HG02870 (cell line): ENCODE results near the gene PRDM12.

ENCODE experiments used
- ATAC-seq: cut with Tn5 transposase; IDR thresholded peaks from one replicate; pipeline ENCODE4 v1.9.1; 2021; ENCODE audit warnings: mild to moderate bottlenecking, moderate library complexity; ENCODE audit not compliant: unreplicated experiment

Gene PRDM12

DNA sequence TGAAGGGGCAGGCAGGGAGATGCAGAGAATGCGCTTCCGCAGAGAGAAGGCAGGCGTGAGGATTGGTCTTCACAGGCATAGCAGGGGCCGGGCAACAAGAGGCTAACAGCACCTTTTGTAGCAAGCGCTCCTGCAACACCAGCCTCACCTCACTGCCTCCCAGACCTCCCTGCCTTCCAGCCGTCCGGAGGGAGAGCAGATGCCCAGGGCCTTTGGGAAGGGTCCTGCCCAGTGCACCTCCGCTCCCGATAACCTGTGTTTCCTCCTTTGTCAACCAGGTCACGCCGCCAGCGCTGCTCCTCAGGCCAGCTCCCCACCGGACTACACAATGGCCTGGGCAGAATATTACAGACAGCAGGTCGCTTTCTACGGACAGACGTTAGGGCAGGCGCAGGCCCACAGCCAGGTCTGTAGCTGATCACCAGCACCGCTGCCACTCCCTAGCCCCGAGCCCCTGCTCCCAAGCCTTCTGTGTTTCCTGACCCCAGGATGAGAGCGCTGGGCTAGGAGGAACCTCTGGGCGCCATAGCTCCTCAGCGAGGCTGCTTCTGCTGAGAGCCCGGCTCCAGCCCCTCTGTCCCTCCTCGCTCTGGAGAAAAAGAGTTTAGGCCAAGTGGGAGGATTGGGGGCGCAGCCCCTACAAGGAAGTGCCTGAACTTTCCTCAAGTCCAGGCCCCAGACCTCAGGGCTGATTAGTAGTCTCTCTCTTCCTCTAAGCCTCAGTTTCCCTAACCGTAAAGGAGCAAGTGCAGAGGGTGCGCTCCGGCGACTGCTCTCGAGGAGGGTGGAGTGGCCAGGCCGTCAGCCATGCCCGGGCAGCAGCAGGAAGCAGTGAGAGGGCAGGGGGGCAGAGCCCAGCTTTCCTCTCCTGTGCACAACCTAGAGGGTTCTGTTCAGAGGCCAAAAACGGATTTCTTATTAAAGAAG lies 28.4 kb upstream of the PRDM12 start:
- no peak for ATAC-seq

DNA sequence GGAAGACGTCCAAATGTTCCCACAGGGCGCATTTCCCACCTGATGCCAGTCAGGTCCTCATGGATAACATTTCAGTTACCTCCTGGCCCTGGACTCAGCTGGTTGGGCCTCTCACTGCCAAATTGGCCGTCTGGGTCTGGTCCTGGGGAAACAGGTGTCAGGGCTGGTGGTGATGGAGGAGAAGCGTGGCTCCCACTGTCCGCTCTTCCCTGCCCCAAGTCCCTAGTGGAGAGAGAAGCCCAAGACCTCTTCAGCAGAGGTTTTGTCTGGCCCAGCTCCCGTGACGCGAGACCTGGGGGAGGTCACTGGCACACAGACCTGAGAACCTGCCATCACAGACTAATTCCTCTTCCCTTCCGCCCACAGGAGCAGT lies 27.8 kb upstream of the PRDM12 start:
- no peak for ATAC-seq

DNA sequence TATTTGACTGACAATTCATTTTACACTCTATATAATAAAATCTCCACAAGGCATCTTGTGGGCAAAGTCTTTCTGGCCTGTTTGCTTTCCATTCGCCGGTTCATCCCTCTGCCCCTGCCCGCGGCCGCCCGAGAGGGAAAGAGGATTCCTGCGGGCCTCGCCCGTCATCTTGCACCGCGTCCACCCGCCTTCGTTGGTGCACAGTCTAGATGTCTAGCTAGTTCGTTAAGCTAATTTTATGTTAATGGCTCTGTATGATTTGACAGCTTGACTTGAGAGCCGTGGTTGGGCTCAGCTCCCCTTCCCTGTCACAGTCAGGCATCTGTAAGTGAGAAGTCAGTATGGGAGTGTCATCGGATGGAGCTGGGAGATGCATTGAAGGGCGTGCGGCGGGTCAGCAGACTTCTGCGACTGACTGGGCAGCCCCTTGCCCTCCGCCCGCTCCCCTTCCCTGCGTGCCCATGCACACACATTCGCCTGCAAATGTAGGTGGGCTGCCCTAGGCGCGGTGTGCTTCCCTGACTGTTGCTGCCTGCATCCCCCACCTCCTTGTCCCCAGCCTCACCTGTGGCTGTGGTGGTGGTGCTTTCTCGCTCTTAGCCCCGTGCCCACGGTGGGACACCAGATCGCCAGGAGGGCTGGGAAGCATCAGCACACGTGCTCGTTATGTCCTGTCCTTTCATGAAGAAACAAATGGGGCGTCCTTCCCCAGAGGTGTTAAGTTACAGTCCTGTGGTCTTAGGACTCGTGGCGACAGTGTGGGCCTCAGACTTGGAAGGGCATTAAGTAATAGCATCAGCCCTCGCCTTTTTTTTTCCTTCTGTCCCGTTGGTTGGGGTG lies 25.9 kb upstream of the PRDM12 start:
- ATAC-seq = no peak

DNA sequence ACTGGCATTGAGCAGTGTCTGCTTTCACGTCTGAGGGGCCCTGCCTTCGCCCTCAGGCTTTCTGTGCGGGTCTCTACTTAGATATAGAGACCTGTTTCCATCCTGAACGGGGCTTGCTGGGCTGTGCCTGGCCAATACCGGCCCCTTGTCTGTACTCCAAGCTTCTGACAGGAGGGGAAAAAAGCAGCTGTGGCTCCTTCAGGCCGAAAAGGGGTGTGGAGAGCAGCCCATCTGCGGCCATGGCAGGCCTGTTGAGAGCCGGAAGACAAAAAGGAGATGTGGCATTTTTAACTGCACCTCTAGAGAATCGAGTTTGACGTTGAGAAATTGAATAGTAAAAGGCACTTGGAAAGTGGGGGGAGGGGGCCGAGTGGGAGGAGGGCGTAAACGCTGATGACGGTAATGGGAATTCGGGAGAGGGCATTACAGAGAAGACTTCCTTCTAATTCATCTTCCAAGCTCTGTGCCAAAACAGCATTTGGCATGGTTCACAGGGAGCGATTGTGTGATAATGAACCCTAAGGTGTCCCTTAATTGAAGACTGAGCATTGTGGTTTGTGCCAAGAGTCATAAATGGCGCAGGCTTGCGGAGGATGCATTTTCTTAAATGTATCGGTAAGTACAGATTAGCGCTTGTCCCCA lies 25.1 kb upstream of the PRDM12 start:
- ATAC-seq = no peak

DNA sequence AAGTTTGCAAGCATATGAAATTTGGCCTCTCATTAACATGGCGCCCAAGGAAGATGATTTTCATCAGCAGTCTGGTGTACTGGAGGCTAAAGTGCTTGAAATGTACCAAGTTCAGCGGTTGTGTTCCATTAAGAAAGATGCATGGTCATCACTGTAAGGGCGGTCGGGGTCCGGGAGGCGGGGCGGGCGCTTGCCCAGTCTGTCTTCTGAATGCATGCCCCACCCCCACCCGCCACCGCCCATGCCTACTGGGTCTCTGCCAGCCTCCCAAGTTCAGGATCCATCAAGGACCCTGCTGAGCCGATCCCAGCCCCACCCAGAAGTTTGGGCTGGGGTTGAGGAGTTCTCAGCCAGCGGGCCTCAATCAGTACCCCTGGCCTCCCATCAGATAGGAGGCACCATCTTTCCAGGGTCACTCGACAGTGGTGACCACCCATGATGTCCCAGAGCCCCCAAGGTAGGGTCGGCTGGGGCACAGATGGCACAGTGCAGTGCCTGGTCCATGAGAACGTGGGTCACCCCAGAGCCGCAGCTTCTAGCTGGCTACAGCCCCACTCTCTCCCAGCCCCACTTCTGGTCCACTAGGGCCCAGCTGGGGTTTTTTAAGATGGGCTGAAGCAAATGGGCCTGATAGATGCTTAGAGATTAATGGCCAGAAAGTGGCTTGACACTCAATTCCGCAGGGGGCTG lies 24.4 kb upstream of the PRDM12 start:
- ATAC-seq = no peak

DNA sequence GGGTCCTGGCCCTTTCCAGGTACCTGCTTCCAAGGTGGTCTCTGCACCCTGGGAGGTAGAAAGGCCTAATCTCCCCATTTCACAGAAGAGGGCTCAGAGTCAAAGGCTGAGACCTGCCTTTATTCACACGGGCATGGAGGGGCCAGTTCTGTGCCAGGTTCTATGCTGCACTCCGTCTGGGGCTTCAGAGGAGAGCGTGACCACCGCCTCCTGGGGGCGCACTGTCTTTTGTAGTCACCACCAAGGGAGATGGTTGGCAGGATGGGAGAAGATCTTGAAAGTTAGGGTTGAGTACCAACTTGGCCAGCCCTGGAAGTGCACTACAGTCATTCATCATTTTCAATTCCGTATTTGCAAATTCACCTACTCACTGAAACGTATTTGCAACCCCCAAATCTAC lies 23.7 kb upstream of the PRDM12 start:
- ATAC-seq = no peak

DNA sequence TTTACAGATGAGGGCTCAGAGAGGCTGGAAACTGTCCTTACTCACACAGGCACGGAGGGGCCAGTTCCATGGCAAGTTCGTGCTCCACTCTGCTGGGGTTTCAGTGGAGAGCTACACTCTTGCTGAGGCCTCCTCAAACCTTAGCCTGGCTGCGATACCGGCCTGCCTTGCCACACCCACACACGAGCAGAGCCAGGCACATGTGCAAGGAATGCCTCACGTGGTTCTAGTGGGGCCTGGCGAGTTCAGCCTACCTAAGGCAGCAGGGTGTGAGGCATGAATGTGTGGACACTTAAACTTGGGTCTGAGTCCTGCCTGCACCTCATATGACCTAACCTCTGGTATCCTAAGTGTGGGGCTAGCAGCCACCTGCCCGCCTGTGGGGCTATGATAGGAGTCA lies 21.5 kb upstream of the PRDM12 start:
- ATAC-seq = no peak

DNA sequence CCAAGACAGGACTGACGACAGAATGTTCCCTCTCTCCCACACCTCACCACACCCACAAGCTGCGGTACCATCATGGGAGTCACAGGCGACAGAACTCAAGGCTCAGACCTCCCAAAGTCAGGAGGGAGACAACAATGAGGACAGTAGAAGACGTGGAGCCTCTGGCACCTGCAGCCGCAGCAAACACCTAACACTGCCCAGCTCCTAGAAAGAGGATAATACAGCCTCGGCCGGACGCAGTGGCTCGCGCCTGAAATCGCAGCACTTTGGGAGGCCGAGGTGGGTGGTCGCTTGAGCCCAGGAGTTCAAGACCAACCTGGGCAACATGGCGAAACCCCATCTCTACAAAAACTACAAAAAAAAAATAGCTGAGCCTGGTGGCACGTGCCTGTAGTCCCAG lies 13.2 kb upstream of the PRDM12 start:
- ATAC-seq = no peak

DNA sequence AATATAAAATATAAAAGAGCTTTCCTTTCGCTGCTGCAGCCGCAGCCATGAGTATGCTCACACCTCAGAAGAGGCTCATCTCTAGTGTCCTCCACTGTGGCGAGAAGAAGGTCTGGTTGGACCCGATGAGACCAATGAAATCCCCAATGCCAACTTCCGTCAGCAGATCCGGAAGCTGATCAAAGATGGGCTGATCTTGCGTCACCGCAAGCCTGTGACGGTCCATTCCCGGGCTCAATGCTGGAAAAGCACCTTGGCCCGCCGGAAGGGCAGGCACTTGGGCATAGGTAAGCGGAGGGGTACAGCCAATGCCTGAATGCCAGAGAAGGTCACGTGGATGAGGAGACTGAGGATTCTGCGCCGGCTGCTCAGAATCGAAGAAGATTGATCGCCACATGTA lies 12.6 kb upstream of the PRDM12 start:
- no peak for ATAC-seq

DNA sequence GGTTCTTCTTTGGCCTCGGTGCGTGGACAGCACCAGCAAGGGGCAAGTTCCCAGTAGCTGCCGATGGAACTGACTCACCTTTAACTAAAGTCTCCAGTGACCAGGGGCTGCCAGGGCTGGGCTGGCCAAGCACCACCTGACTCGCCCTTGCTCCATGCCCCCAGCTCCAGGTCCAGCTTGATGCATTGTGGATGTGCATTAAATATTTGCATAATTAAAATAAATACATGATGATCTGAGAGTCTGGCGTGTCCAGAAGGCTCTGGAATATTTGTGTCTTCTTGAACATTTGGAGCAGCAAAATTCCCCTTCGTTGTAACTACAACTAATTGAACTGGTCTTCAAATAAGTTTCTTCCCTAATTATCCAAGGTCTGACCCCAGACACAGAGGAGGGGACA lies 9.5 kb upstream of the PRDM12 start:
- no peak for ATAC-seq

DNA sequence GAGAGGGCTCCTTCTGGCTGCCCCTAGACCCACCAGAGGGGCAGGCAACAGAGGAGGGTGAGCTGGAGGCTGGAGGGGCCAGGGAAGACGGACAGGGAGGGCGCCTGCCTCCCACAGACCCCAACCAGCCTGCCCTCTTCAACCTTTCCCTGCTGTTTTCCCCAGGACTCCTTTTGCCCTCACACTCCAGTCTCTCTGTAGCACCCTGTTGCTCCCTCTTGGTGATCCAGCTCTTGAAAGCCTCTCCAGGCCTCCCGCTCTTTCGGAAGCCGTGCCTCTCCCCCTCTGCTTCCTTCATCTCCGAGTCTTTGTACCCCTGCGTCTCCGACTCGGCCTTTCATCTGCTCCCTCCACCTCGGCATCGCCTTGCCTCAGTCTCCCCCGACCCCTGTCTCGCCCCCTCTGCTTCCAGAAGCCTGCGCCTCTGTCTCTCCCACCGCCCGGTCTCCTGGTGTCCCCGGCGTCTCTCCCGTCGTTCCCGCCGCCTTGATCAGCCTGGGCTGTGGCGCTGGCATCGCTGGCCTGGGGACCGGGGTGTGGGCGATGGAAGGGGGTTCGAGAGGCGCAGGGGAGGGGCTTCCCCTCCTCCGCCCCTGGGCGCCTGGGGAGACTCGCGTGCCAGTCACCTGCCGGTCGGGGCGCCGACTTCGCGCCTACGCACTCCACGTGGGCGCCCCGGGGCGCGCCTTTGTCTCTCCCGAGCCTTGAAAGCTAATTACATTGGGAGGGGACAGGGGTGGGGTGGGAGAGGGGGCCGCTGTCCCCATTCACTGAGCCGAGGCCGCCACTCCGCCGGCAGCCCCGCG lies 5.3 kb upstream of the PRDM12 start:
- ATAC-seq = no peak

DNA sequence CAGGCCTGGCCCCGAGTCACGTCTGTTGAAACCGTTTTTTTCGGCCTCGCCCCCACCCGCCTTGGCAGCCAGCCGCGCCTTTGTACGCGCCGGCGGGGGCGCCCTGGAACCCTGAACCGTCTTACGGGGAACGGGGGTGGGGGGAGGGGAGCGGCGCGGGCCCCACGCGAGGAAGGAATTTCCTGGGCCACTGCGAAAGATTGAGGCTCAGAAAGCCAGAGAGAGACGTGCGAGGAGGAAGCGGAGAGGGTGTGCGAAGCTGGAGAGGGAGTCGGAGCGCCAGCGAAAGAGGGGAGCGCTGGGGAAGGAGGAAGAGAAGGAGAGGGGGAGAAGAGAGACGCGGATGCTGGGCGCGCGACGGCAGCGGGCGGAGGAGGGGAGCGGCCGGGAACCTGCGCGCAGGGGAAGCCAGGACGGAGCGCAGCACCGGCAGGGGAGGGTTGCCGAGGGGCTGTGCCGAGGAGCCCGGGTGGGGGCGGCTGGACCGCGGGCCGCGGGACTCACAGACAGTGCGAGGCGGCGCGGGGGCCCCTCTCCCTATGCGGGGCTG lies 4.6 kb upstream of the PRDM12 start:
- no peak for ATAC-seq

DNA sequence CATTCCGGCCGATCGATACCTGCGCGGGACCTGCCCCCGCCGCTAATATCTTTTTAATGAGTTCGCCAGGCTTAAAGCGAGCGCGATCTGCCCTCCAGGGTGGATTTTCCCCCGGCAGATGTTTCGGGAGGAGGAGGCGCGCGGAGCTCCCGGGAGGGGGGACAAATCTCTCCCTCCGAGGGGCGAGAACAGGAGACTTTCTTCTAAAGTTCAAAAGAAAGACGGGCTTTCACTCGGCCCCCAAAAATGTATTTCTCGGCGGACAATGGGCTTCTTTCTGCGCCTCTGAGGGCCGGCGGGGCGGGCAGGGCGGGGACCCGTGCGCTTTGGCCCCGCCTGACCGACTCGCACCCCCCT lies 4.1 kb upstream of the PRDM12 start:
- no peak for ATAC-seq

DNA sequence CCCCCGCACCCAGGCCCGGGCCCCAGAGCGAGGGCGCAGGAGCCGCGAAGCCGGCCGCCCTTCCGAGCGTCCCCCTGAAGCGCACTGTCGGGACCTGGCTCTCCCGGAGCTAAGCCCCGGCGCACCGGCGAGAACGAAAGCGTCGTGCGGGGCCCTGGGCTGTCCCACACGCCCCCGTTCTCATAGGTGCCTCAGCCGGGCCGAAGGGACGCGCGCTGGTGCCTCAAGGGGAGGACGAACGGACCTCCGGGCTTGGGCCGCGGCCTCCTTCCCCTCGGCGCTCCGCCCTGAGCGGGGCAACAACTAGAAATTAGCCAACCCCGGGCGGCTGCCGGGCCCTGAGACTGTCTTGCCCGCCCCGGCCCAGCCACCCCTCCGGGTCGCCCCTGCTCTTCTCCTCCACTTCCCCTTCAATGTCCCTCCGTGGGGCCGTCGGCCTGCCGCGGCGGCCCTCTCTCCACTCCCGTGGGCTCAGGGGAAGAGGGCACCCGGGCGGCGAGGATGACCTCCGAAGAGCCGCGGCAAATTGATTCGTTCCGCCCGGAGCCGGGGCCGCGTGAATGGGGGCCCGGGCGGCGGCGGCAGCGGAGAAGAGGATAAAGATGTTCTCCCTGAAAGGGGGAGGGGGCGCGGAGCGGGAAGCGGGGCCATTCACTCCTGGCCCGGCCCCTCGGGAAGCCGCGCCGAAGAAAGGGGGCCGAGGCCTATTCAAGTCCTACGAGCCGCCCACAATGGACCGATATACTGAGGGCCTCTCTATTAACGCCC lies 3.5 kb upstream of the PRDM12 start:
- no peak for ATAC-seq

DNA sequence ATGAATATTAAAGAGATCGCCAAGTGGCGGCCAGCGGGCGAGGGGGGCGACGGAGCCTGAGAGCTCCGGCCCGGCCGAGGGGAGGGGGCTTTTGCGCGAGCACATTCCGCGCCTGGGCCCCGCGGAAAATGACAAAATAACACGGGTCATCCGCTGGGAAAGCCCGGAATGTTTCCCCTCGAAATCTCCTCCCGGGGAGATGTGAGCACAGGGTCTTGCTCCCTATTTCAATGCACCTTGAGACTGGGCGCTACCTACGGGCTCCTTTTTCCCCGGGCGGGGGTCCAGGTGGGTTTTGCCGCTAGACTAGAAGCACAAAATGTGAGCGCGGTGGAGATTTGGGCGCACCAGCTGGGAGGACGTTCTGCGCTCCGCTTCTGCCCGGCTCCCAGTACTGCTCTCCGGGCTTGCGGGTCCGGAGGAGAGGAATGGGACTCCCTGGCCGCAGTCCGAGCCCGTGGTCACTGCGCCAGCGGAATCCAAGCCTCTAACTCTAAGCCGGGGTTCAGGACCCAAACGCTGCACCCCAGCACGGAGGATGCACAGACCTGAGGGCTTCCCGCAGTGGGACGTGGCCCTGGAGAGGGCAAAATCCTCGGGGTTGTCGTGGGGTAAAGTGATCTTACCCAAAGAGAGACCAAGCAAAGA lies 2.8 kb upstream of the PRDM12 start:
- no peak for ATAC-seq

DNA sequence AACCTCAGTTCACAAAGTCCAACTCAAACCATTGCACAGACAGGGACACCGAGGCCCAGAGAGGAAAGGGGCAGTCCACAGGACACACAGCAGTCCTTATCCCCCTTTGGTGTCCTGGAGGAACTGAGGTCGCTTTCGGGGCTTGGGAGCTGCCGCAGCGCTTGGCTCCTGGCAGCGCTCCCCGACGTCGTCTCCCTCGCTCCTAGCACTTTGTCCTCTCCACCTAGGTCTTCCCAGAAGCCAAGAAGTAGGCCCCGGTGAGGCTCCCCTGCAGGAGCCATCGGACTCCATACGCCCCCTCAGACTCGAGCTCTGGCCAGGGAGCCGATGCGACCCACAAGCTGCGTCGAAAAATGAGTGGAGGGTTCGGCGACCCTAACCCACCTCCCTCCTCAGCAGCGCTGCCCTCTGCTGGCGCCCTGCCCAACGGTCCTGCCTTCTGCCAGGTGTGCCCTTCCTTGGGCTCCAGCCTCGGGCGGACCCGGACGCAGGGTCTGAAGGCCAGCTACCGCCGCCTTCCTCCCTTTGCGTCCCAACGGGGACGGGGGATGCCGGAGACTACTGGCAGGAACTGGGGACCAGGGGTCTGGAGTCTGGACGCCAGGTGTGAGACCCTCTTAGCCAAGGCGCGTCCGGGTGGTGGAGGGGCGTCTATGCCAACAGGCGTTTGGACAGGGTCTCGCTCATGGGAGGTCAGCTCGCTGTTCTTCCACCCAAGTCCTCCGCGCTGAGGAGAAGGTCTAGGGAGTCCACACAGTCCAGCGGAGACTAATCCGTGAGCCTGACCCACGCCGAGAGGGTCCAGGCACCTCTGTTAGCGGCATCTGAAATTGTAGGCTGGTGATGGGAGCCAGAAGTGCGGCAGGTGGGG lies 2.1 kb upstream of the PRDM12 start:
- no peak for ATAC-seq

DNA sequence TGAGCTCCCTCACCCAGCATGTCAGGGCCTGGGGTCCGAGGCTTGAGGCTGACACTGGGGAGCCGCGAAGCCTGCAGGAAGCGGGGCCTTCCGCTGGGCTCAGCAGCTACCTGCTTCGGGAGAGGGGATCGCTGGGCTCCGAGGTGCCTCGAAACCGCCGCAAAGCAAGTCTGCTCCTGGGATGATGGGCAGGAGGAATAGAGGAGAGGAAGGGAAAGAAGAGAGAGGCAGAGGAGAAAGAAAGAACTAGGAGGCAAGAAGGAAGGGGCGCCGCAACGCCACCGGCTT lies 1.5 kb upstream of the PRDM12 start:
- ATAC-seq = no peak
